GM12874 (cell line): ENCODE data around the gene TFR2.

Experiments
- CTCF ChIP-seq: IDR thresholded peaks from 2 replicates; pipeline ENCODE4 v1.5.1; 2011; ENCODE audit warnings: low read depth, mild to moderate bottlenecking, control low read depth, low read length, moderate library complexity; ENCODE audit not compliant: insufficient read depth

TFR2 gene

GRCh38 chr7:100589341-100589947 lies 51.9 kb downstream of the TFR2 start:
- TF ChIP-seq CTCF = no peak

- peak; percentile 27; the same call in 1 of the 2 replicates for TF ChIP-seq CTCF
These were observed 52.9 kb downstream of the TFR2 start for GRCh38 chr7:100588438-100588837.

- no peak for TF ChIP-seq CTCF
These were observed 54.9 kb downstream of the TFR2 start, which contains the start of gene FBXO24 for GRCh38 chr7:100586266-100587025. Gene FBXO24 (plus strand): TSS chr7:100586328. CDS start chr7:100586626, 298 bp downstream.

- TF ChIP-seq CTCF = no peak
These were observed 55.7 kb downstream of the TFR2 start, which contains the start of gene LRCH4 for GRCh38 chr7:100585511-100586265. Gene LRCH4 (minus strand): TSS chr7:100586129. CDS start chr7:100586100, 29 bp downstream.

GRCh38 chr7:100584683-100585510 lies 56.5 kb downstream of the TFR2 start:
- no peak for TF ChIP-seq CTCF

- no peak for TF ChIP-seq CTCF
These were observed 57.2 kb downstream of the TFR2 start for GRCh38 chr7:100584054-100584682.
